Neural progenitor cell (in vitro differentiated cells): ENCODE measurements around the gene MAPK8. TPM values are rescaled to one million over a fixed set of nuclear protein-coding genes. Genes with fewer than 3 reads are reported as not detected.

Experiments used
- DNase-seq: peaks from one replicate; pipeline ENCODE4 v3.0.0-alpha.2; 2016; ENCODE audit warnings: low spot score
- H2AFZ ChIP-seq: fragments of 200-600 bp; sonication (generic); replicated peaks from 2 replicates; pipeline ENCODE4 v1.6.1; 2016; ENCODE audit warnings: antibody characterized with exemption
- H3F3A ChIP-seq: fragments of 200-600 bp; sonication (generic); 2 replicates; pipeline ENCODE4 v1.6.1; 2016; ENCODE audit warnings: antibody characterized with exemption, low read depth
- H3K27ac ChIP-seq: fragments of 200-600 bp; sonication (generic); 2 replicates; pipeline ENCODE4 v1.5.1; 2016; ENCODE audit warnings: mild to moderate bottlenecking
- H3K27me3 ChIP-seq: fragments of 200-600 bp; sonication (generic); 2 replicates; pipeline ENCODE4 v1.6.1; 2016; ENCODE audit warnings: mild to moderate bottlenecking, moderate library complexity
- H3K36me3 ChIP-seq: fragments of 200-600 bp; sonication (generic); 2 replicates; pipeline ENCODE4 v1.5.1; 2016
- H3K4me1 ChIP-seq: fragments of 200-600 bp; sonication (generic); 2 replicates; pipeline ENCODE4 v1.6.1; 2016; ENCODE audit warnings: mixed run types
- H3K4me2 ChIP-seq: fragments of 200-600 bp; sonication (generic); 2 replicates; pipeline ENCODE4 v1.6.1; 2016
- H3K4me3 ChIP-seq: fragments of 200-600 bp; sonication (generic); 2 replicates; pipeline ENCODE4 v1.5.1; 2016
- H3K79me2 ChIP-seq: fragments of 200-600 bp; sonication (generic); 2 replicates; pipeline ENCODE4 v1.6.1; 2016; ENCODE audit warnings: low read depth
- H3K9ac ChIP-seq: fragments of 200-600 bp; sonication (generic); 2 replicates; pipeline ENCODE4 v1.6.1; 2016
- H3K9me3 ChIP-seq: fragments of 200-600 bp; sonication (generic); 2 replicates; pipeline ENCODE4 v1.5.1; 2016; ENCODE audit warnings: low read depth
- H4K20me1 ChIP-seq: fragments of 200-600 bp; sonication (generic); 2 replicates; pipeline ENCODE4 v1.6.1; 2016; ENCODE audit warnings: low read depth
- H3K27ac Mint-ChIP-seq: 3 replicates; pipeline ENCODE4 v1.8.0; 2021; ENCODE audit warnings: mixed read lengths
- H3K27me3 Mint-ChIP-seq: 2 replicates; pipeline ENCODE4 v1.8.0; 2022; ENCODE audit warnings: low read depth, mild to moderate bottlenecking, inconsistent platforms, moderate library complexity, mixed read lengths; ENCODE audit not compliant: insufficient read depth
- H3K36me3 Mint-ChIP-seq: 3 replicates; pipeline ENCODE4 v1.8.0; 2021; ENCODE audit warnings: mixed read lengths
- H3K4me1 Mint-ChIP-seq: 3 replicates; pipeline ENCODE4 v1.8.0; 2021; ENCODE audit warnings: mixed read lengths
- H3K4me3 Mint-ChIP-seq: 3 replicates; pipeline ENCODE4 v1.8.0; 2021; ENCODE audit warnings: mild to moderate bottlenecking, moderate library complexity, mixed read lengths
- H3K9me3 Mint-ChIP-seq: 3 replicates; pipeline ENCODE4 v1.8.0; 2020; ENCODE audit warnings: mixed read lengths
- CTCF ChIP-seq: fragments of 200-600 bp; sonication (generic); IDR thresholded peaks from 2 replicates; pipeline ENCODE4 v1.5.1; 2017; ENCODE audit warnings: antibody characterized with exemption, mild to moderate bottlenecking
- EZH2 ChIP-seq: fragments of 200-600 bp; sonication (generic); IDR thresholded peaks from 2 replicates; pipeline ENCODE4 v1.6.1; 2017; ENCODE audit warnings: antibody characterized with exemption, mild to moderate bottlenecking, moderate library complexity
- EZH2phosphoT487 ChIP-seq: fragments of 200-600 bp; sonication (generic); IDR thresholded peaks from 2 replicates; pipeline ENCODE4 v1.6.1; 2017; ENCODE audit warnings: antibody characterized with exemption
- total RNA-seq: library from RNA; depleted of rRNA; stranded (reverse); fragments of >200 nt; gene quantifications from 2 replicates; pipeline ENCODE4 v1.2.3, GENCODE V29; 2015; ENCODE audit warnings: low replicate concordance

The MAPK8 gene
- total RNA-seq, 1 donor from 2014 or later, result 166 TPM

DNA sequence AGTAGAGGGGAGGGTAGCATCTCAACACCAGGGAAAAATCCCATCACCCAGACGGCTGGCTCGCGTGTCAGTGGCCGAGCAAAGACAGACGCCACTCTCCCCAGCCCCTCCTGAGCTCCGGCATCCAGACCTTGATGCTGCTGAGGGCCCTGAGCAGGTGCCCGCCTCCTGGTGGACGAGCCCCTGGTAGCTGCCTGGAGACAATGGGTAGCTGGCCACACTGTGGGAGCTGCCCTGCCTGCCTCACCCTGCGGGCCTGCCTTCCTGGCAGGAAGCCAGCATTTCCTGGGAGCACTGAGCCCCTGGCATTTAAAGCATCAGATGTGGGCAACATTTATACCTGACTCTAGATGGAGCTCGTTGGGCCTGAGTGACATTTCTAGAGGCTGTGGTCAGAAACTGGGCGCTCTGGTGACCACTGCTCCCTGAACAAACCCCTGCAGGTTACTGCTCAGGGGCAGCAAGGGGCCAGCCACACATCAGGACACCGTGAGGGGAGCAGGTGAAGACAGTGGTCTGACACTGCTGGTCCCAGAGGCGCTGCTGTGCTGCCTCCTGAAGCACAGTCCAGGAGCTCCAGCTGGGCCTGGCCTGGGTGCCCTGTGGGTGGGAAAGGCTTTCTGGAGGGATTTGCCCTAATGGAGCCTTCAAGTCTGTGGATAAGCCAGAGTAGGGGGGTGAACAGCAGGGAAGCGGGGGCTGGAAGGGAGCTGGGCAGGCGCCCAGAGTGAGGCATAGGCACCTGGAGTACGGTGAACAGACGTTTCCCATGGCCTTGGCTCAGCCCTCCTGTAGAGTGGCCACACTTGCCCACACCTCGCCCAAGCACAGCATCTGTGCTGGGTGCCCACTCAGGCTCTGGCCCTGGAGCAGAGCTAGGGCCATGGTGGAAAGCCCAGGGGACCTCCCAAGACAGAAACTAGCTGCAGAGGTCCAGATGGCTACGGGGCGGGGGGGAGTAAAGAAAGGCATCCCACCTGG, 138.7 kb downstream of the MAPK8 start:
- Histone ChIP-seq H3K9ac (no peak overlapping the region), H3K4me2 (peak overlapping the region; percentile 61), H3K36me3 (no peaks in the 10 kb centered on the region), H2AFZ (no peak overlapping the region), H3K27ac (peak overlapping the region; percentile 49), H3K79me2 (no peaks in the 10 kb centered on the region), H3K4me1 (peaks cover 27% of the 10 kb centered on the region), H3F3A (peaks cover 28% of the 10 kb centered on the region), H4K20me1 (peaks cover 4% of the 10 kb centered on the region), H3K4me3 (no peak overlapping the region), H3K9me3 (no peaks in the 10 kb centered on the region), H3K27me3 (no peaks in the 10 kb centered on the region)
- Mint-ChIP-seq H3K27ac (no peak overlapping the region), H3K4me1 (peaks cover 24% of the 10 kb centered on the region), H3K9me3 (no peaks in the 10 kb centered on the region), H3K36me3 (peaks cover 2% of the 10 kb centered on the region), H3K4me3 (no peak overlapping the region), H3K27me3 (peaks cover 5% of the 10 kb centered on the region)
- peak; percentile 55 for DNase-seq
- peak; percentile 8 for TF ChIP-seq CTCF
- no peak for TF ChIP-seq EZH2
- no peak for TF ChIP-seq EZH2phosphoT487

GRCh38 chr10:48445932-48446331, 139.5 kb downstream of the MAPK8 start:
- DNase-seq, result no peak
- peaks cover 2% of the 10 kb centered on the region for H3K36me3 Mint-ChIP-seq
- no peak overlapping the region for H3K9ac ChIP-seq
- H4K20me1 ChIP-seq, result peaks cover 4% of the 10 kb centered on the region
- no peak overlapping the region for H2AFZ ChIP-seq
- TF ChIP-seq EZH2 (no peak), CTCF (no peak), EZH2phosphoT487 (no peak)
- H3K27me3 Mint-ChIP-seq, result peaks cover 5% of the 10 kb centered on the region
- peaks cover 28% of the 10 kb centered on the region for H3F3A ChIP-seq
- H3K9me3 Mint-ChIP-seq, result no peaks in the 10 kb centered on the region
- H3K4me3 Mint-ChIP-seq, result no peak overlapping the region
- H3K4me2 ChIP-seq, result no peak overlapping the region
- H3K4me3 ChIP-seq, result no peak overlapping the region
- H3K27me3 ChIP-seq, result no peaks in the 10 kb centered on the region
- no peak overlapping the region for H3K27ac Mint-ChIP-seq
- H3K4me1 Mint-ChIP-seq, result peaks cover 24% of the 10 kb centered on the region
- peaks cover 27% of the 10 kb centered on the region for H3K4me1 ChIP-seq
- no peaks in the 10 kb centered on the region for H3K36me3 ChIP-seq
- H3K27ac ChIP-seq, result no peak overlapping the region
- H3K9me3 ChIP-seq, result no peaks in the 10 kb centered on the region
- no peaks in the 10 kb centered on the region for H3K79me2 ChIP-seq

DNA sequence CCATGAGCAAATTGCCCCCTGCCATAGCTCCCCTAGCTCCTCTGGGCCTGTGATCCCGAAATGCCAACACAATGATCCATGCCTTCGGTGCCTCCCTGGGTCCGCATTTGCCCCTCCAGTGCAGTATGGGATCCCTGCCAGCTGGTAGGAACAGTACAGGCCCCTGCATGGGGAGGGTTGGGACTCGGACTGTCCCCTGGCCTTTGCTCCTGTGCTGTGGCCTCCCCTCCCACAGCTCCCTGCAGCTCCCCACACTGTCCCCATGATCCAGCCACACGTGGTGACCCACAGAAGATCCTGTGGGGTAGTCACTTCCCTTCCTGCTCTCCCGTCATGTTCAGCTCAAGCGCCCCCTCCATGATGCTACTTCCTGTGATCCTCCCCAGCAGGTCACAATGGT, 140.3 kb downstream of the MAPK8 start:
- no peak overlapping the region for H3K9ac ChIP-seq
- H3K4me2 ChIP-seq, result no peak overlapping the region
- H3K79me2 ChIP-seq, result no peaks in the 10 kb centered on the region
- no peak overlapping the region for H3K4me3 ChIP-seq
- H3K4me1 ChIP-seq, result peaks cover 27% of the 10 kb centered on the region
- no peaks in the 10 kb centered on the region for H3K36me3 ChIP-seq
- peaks cover 5% of the 10 kb centered on the region for H3K27me3 Mint-ChIP-seq
- DNase-seq, result no peak
- peaks cover 28% of the 10 kb centered on the region for H3F3A ChIP-seq
- H3K36me3 Mint-ChIP-seq, result peaks cover 2% of the 10 kb centered on the region
- peaks cover 24% of the 10 kb centered on the region for H3K4me1 Mint-ChIP-seq
- no peak overlapping the region for H2AFZ ChIP-seq
- no peak overlapping the region for H3K4me3 Mint-ChIP-seq
- TF ChIP-seq CTCF, result no peak
- TF ChIP-seq EZH2, result no peak
- TF ChIP-seq EZH2phosphoT487, result no peak
- no peak overlapping the region for H3K27ac ChIP-seq
- peaks cover 4% of the 10 kb centered on the region for H4K20me1 ChIP-seq
- no peaks in the 10 kb centered on the region for H3K9me3 ChIP-seq
- H3K9me3 Mint-ChIP-seq, result no peaks in the 10 kb centered on the region
- H3K27ac Mint-ChIP-seq, result no peak overlapping the region
- H3K27me3 ChIP-seq, result no peaks in the 10 kb centered on the region
